Activated T-helper 1 cell treated with Interleukin-2 at 50 U/mL for 16 hours (primary cell): ENCODE data around the gene HBS1L.

Source experiments
- DNase-seq: peaks from one replicate; pipeline ENCODE4 v3.0.0-alpha.2; 2020; ENCODE audit warnings: low read depth

Gene HBS1L

GRCh38 chr6:135054569-135055498 is at the start of gene HBS1L:
Gene HBS1L (minus strand): TSS chr6:135054822. CDS start chr6:135054691, 131 bp downstream.
- peak; percentile 98 for DNase-seq

- DNase-seq: no peak
Observed at GRCh38 chr6:135104199-135104598, 49.6 kb upstream of the HBS1L start.

GRCh38 chr6:135102191-135102590 is 47.6 kb upstream of the HBS1L start:
- DNase-seq: no peak

- DNase-seq: no peak
Observed at GRCh38 chr6:135097172-135097571, 42.5 kb upstream of the HBS1L start.

GRCh38 chr6:135096403-135097130 is 41.9 kb upstream of the HBS1L start:
- no peak for DNase-seq

GRCh38 chr6:135095716-135096115 is 41.1 kb upstream of the HBS1L start:
- DNase-seq: no peak

- DNase-seq: peak; percentile 16
Observed at GRCh38 chr6:135094403-135094821, 39.8 kb upstream of the HBS1L start.

GRCh38 chr6:135093578-135093977 is 39.0 kb upstream of the HBS1L start:
- no peak for DNase-seq

- DNase-seq: no peak
Observed at GRCh38 chr6:135092724-135093123, 38.1 kb upstream of the HBS1L start.

GRCh38 chr6:135090819-135091218 is 36.2 kb upstream of the HBS1L start:
- no peak for DNase-seq

GRCh38 chr6:135089901-135090300 is 35.3 kb upstream of the HBS1L start:
- DNase-seq: no peak

- DNase-seq: no peak
Observed at GRCh38 chr6:135088818-135089809, 34.5 kb upstream of the HBS1L start.

- DNase-seq: no peak
Observed at GRCh38 chr6:135088281-135088680, 33.7 kb upstream of the HBS1L start.

- peak; percentile 6 for DNase-seq
Observed at GRCh38 chr6:135087803-135088202, 33.2 kb upstream of the HBS1L start.

- no peak for DNase-seq
Observed at GRCh38 chr6:135087403-135087802, 32.8 kb upstream of the HBS1L start.

- DNase-seq: no peak
Observed at GRCh38 chr6:135086414-135086764, 31.8 kb upstream of the HBS1L start.

GRCh38 chr6:135085700-135086413 is 31.2 kb upstream of the HBS1L start:
- DNase-seq: no peak

GRCh38 chr6:135084916-135085269 is 30.3 kb upstream of the HBS1L start:
- DNase-seq: no peak

GRCh38 chr6:135084001-135084915 is 29.6 kb upstream of the HBS1L start:
- DNase-seq: no peak

- DNase-seq: no peak
Observed at GRCh38 chr6:135081966-135082365, 27.3 kb upstream of the HBS1L start.
